Progenitor cell of endocrine pancreas (in vitro differentiated cells): ENCODE data around the gene FSTL4. TPM values are rescaled to one million over a fixed set of nuclear protein-coding genes. Genes with fewer than 3 reads are reported as not detected.

Experiments used
- DNase-seq: peaks from one replicate; pipeline ENCODE4 v3.0.0; 2021; ENCODE audit warnings: low spot score; ENCODE audit not compliant: unreplicated experiment
- H3K27ac Mint-ChIP-seq: 2 replicates; pipeline ENCODE4 v1.8.0; 2021; ENCODE audit warnings: mild to moderate bottlenecking, moderate library complexity, mixed read lengths
- H3K27me3 Mint-ChIP-seq: 2 replicates; pipeline ENCODE4 v1.8.0; 2021; ENCODE audit warnings: mixed read lengths
- H3K36me3 Mint-ChIP-seq: 2 replicates; pipeline ENCODE4 v1.8.0; 2022; ENCODE audit warnings: mixed read lengths; ENCODE audit not compliant: insufficient read depth
- H3K4me1 Mint-ChIP-seq: 2 replicates; pipeline ENCODE4 v1.8.0; 2021; ENCODE audit warnings: low read depth, mixed read lengths
- H3K4me3 Mint-ChIP-seq: 2 replicates; pipeline ENCODE4 v1.8.0; 2021; ENCODE audit warnings: low read depth, mild to moderate bottlenecking, moderate library complexity, mixed read lengths
- H3K9me3 Mint-ChIP-seq: 2 replicates; pipeline ENCODE4 v1.8.0; 2021; ENCODE audit warnings: low read depth, mixed read lengths
- CTCF ChIP-seq: fragments of 200-600 bp; sonication (generic); IDR thresholded peaks from one replicate; pipeline ENCODE4 v1.5.0; 2021; ENCODE audit warnings: antibody characterized with exemption, mild to moderate bottlenecking; ENCODE audit not compliant: unreplicated experiment
- total RNA-seq: library from RNA; stranded (reverse); gene quantifications from 2 replicates; pipeline ENCODE4 v1.2.1, GENCODE V29; 2021

FSTL4 gene
- total RNA-seq, 1 donor from 2014 or later, result 2.4 TPM

GRCh38 chr5:133497608-133498348, 114.6 kb downstream of the FSTL4 start:
- no peak overlapping the region for H3K27ac Mint-ChIP-seq
- no peaks in the 10 kb centered on the region for H3K36me3 Mint-ChIP-seq
- no peaks in the 10 kb centered on the region for H3K9me3 Mint-ChIP-seq
- H3K4me1 Mint-ChIP-seq, result peaks cover 6% of the 10 kb centered on the region
- DNase-seq, result no peak
- no peak for TF ChIP-seq CTCF
- no peak overlapping the region for H3K4me3 Mint-ChIP-seq
- H3K27me3 Mint-ChIP-seq, result peaks cover 36% of the 10 kb centered on the region

- DNase-seq, result no peak
- Mint-ChIP-seq H3K4me1 (peaks cover 6% of the 10 kb centered on the region), H3K36me3 (no peaks in the 10 kb centered on the region), H3K27ac (no peak overlapping the region), H3K27me3 (peaks cover 29% of the 10 kb centered on the region), H3K9me3 (no peaks in the 10 kb centered on the region), H3K4me3 (no peak overlapping the region)
- no peak for TF ChIP-seq CTCF
Measured at GRCh38 chr5:133496631-133497030, 115.7 kb downstream of the FSTL4 start.

GRCh38 chr5:133494923-133495246, 117.5 kb downstream of the FSTL4 start:
- TF ChIP-seq CTCF, result no peak
- DNase-seq, result no peak
- Mint-ChIP-seq H3K27ac (no peak overlapping the region), H3K36me3 (no peaks in the 10 kb centered on the region), H3K27me3 (peaks cover 22% of the 10 kb centered on the region), H3K4me1 (peaks cover 2% of the 10 kb centered on the region), H3K9me3 (peaks cover 3% of the 10 kb centered on the region), H3K4me3 (no peak overlapping the region)

- no peaks in the 10 kb centered on the region for H3K4me1 Mint-ChIP-seq
- H3K27me3 Mint-ChIP-seq, result peaks cover 19% of the 10 kb centered on the region
- no peaks in the 10 kb centered on the region for H3K36me3 Mint-ChIP-seq
- H3K27ac Mint-ChIP-seq, result no peak overlapping the region
- no peak for TF ChIP-seq CTCF
- H3K9me3 Mint-ChIP-seq, result peaks cover 4% of the 10 kb centered on the region
- no peak overlapping the region for H3K4me3 Mint-ChIP-seq
- DNase-seq, result no peak
Measured at GRCh38 chr5:133494232-133494922, 118.0 kb downstream of the FSTL4 start.

- Mint-ChIP-seq H3K36me3 (no peaks in the 10 kb centered on the region), H3K27ac (no peak overlapping the region), H3K9me3 (peaks cover 4% of the 10 kb centered on the region), H3K4me3 (no peak overlapping the region), H3K4me1 (peaks cover 14% of the 10 kb centered on the region), H3K27me3 (peaks cover 14% of the 10 kb centered on the region)
- no peak for TF ChIP-seq CTCF
- no peak for DNase-seq
Measured at GRCh38 chr5:133489632-133490031, 122.7 kb downstream of the FSTL4 start.
